KOPT-K1 (cell line): Measurements from ENCODE around the gene TRIM66.

Source experiments
- H3K27ac ChIP-seq: fragments of 200-600 bp; sonication (generic); 2 replicates; pipeline ENCODE4 v1.5.1; 2016; ENCODE audit warnings: antibody characterized with exemption, mild to moderate bottlenecking, low read depth, low read length; ENCODE audit not compliant: poor library complexity, severe bottlenecking
- H3K36me3 ChIP-seq: fragments of 200-600 bp; sonication (generic); 2 replicates; pipeline ENCODE4 v1.5.1; 2017; ENCODE audit warnings: antibody characterized with exemption, mild to moderate bottlenecking, low read length, moderate library complexity; ENCODE audit not compliant: insufficient read depth
- H3K9me3 ChIP-seq: fragments of 200-600 bp; sonication (generic); 2 replicates; pipeline ENCODE4 v1.5.1; 2017; ENCODE audit warnings: antibody characterized with exemption, low read length, mild to moderate bottlenecking; ENCODE audit not compliant: insufficient read depth, poor library complexity, severe bottlenecking

TRIM66 gene

GRCh38 chr11:8631395-8632118, 50.9 kb downstream of the TRIM66 start:
- H3K9me3 ChIP-seq, result peaks cover 7% of the 10 kb centered on the region
- no peak overlapping the region for H3K27ac ChIP-seq
- peaks cover 29% of the 10 kb centered on the region; the same call in 1 of the 2 replicates for H3K36me3 ChIP-seq

GRCh38 chr11:8624698-8625097, 57.8 kb downstream of the TRIM66 start:
- no peaks in the 10 kb centered on the region for H3K9me3 ChIP-seq
- peaks cover 40% of the 10 kb centered on the region for H3K36me3 ChIP-seq
- no peak overlapping the region for H3K27ac ChIP-seq

- Histone ChIP-seq H3K9me3 (no peaks in the 10 kb centered on the region), H3K27ac (no peak overlapping the region), H3K36me3 (peaks cover 53% of the 10 kb centered on the region)
These were observed 61.3 kb downstream of the TRIM66 start for GRCh38 chr11:8621147-8621546.

GRCh38 chr11:8617063-8617462, 65.4 kb downstream of the TRIM66 start:
- H3K36me3 ChIP-seq, result peaks cover 26% of the 10 kb centered on the region
- no peak overlapping the region for H3K27ac ChIP-seq
- H3K9me3 ChIP-seq, result no peaks in the 10 kb centered on the region

- Histone ChIP-seq H3K36me3 (peaks cover 13% of the 10 kb centered on the region; the same call in 1 of the 2 replicates), H3K9me3 (no peaks in the 10 kb centered on the region), H3K27ac (no peak overlapping the region)
These were observed 67.0 kb downstream of the TRIM66 start for GRCh38 chr11:8615291-8616032.

GRCh38 chr11:8614497-8614896, 68.0 kb downstream of the TRIM66 start:
- Histone ChIP-seq H3K9me3 (no peaks in the 10 kb centered on the region), H3K27ac (no peak overlapping the region), H3K36me3 (peaks cover 12% of the 10 kb centered on the region; the same call in 1 of the 2 replicates)

- H3K9me3 ChIP-seq, result no peaks in the 10 kb centered on the region
- peaks cover 9% of the 10 kb centered on the region; the same call in 1 of the 2 replicates for H3K36me3 ChIP-seq
- no peak overlapping the region for H3K27ac ChIP-seq
These were observed 69.4 kb downstream of the TRIM66 start for GRCh38 chr11:8613036-8613435.

- Histone ChIP-seq H3K27ac (no peak overlapping the region), H3K36me3 (peaks cover 9% of the 10 kb centered on the region; the same call in 1 of the 2 replicates), H3K9me3 (no peaks in the 10 kb centered on the region)
These were observed 69.9 kb downstream of the TRIM66 start for GRCh38 chr11:8612522-8612921.

GRCh38 chr11:8610532-8611116, 71.8 kb downstream of the TRIM66 start:
- Histone ChIP-seq H3K36me3 (no peaks in the 10 kb centered on the region; the same call in 1 of the 2 replicates), H3K9me3 (no peaks in the 10 kb centered on the region), H3K27ac (no peak overlapping the region)

- Histone ChIP-seq H3K36me3 (no peaks in the 10 kb centered on the region), H3K9me3 (no peaks in the 10 kb centered on the region), H3K27ac (no peak overlapping the region)
These were observed 73.8 kb downstream of the TRIM66 start for GRCh38 chr11:8608652-8609051.

- Histone ChIP-seq H3K36me3 (no peaks in the 10 kb centered on the region), H3K9me3 (no peaks in the 10 kb centered on the region), H3K27ac (no peak overlapping the region)
These were observed 76.4 kb downstream of the TRIM66 start for GRCh38 chr11:8605971-8606563.

- Histone ChIP-seq H3K9me3 (no peaks in the 10 kb centered on the region), H3K36me3 (no peaks in the 10 kb centered on the region), H3K27ac (no peak overlapping the region)
These were observed 78.3 kb downstream of the TRIM66 start for GRCh38 chr11:8604078-8604723.

- no peaks in the 10 kb centered on the region for H3K9me3 ChIP-seq
- no peaks in the 10 kb centered on the region for H3K36me3 ChIP-seq
- no peak overlapping the region for H3K27ac ChIP-seq
These were observed 78.8 kb downstream of the TRIM66 start for GRCh38 chr11:8603696-8604077.

- Histone ChIP-seq H3K9me3 (no peaks in the 10 kb centered on the region), H3K27ac (no peak overlapping the region), H3K36me3 (no peaks in the 10 kb centered on the region)
These were observed 80.9 kb downstream of the TRIM66 start for GRCh38 chr11:8601376-8602133.
